Naive thymus-derived CD8-positive, alpha-beta T cell (primary cell): ENCODE measurements around the gene PAX4. TPM values are rescaled to one million over a fixed set of nuclear protein-coding genes. Genes with fewer than 3 reads are reported as not detected.

Source experiments
- ATAC-seq, 2 donors: fragments of 150-1000 bp; cut with Tn5 transposase in 1 of 2; sonication (Bioruptor Pico), chemical (Tn5 transposase) in 1 of 2; 1 replicate in 1 of 2; 2 replicates in 1 of 2; pipeline ENCODE4 v1.10.0; 2021; ENCODE audit warnings: mild to moderate bottlenecking in 2 of 2, moderate library complexity in 2 of 2
- POLR2A ChIA-PET: fragments of 350-600 bp; sonication (Branson Sonifier 250); formaldehyde crosslinking; loops from one replicate; lab custom pipeline; 2021; ENCODE audit warnings: antibody characterized with exemption; lab: Charles Lee
- DNase-seq, 10 donors: peaks; one replicate each; pipeline versions ENCODE4 v3.0.0 to v3.0.0-alpha.2; 2020 to 2022
- H3K27ac Mint-ChIP-seq, 10 donors: one replicate each; pipeline ENCODE4 v1.8.0; 2020 to 2022; ENCODE audit warnings: mild to moderate bottlenecking in 10 of 10, mixed read lengths in 10 of 10, moderate library complexity in 4 of 10, inconsistent platforms in 1 of 10
- H3K27me3 Mint-ChIP-seq, 5 donors: one replicate each; pipeline ENCODE4 v1.8.0; 2021 to 2022; ENCODE audit warnings: mixed read lengths in 5 of 5
- H3K36me3 Mint-ChIP-seq, 3 donors: one replicate each; pipeline ENCODE4 v1.8.0; 2020 to 2022; ENCODE audit warnings: mixed read lengths in 3 of 3, mild to moderate bottlenecking in 2 of 3, inconsistent platforms in 1 of 3
- H3K4me1 Mint-ChIP-seq, 4 donors: one replicate each; pipeline ENCODE4 v1.8.0; 2021 to 2022; ENCODE audit warnings: mixed read lengths in 4 of 4
- H3K4me3 Mint-ChIP-seq, 10 donors: one replicate each; pipeline ENCODE4 v1.8.0; 2020 to 2022; ENCODE audit warnings: mild to moderate bottlenecking in 10 of 10, mixed read lengths in 10 of 10, moderate library complexity in 6 of 10, inconsistent platforms in 1 of 10
- H3K9me3 Mint-ChIP-seq, 9 donors: one replicate each; pipeline ENCODE4 v1.8.0; 2020 to 2022; ENCODE audit warnings: mixed read lengths in 9 of 9, mild to moderate bottlenecking in 3 of 9, inconsistent platforms in 1 of 9, moderate library complexity in 1 of 9
- polyA plus RNA-seq, 3 donors: library from polyadenylated mRNA; unstranded; fragments of 300-500 nt; fragmentation: Illumina TruSeq; gene quantifications; one replicate each; pipeline ENCODE4 v1.2.3, GENCODE V29; 2021
- total RNA-seq, 8 experiments: library from RNA in 2 of 8; stranded (reverse) in 2 of 8; gene quantifications; one replicate each; pipeline ENCODE4 v1.2.3 and lab custom pipeline; 2021 to 2026

The PAX4 gene
- total RNA-seq, result not detected
- polyA plus RNA-seq, result not detected
- total RNA-seq (lab: John Stamatoyannopoulos, UW), result 0 reads per million in 6 experiments

- DNase-seq (no peak), ATAC-seq (no peak)
- peaks cover 0 to 2% (median 0%) of the 10 kb centered on the region in 9 donors for H3K9me3 Mint-ChIP-seq
- H3K27me3 Mint-ChIP-seq, result peaks cover 25 to 81% (median 65%) of the 10 kb centered on the region in 5 donors
- no peaks in the 10 kb centered on the region for H3K36me3 Mint-ChIP-seq
- H3K4me1 Mint-ChIP-seq, result peaks cover 3 to 8% (median 6%) of the 10 kb centered on the region in 4 donors
- no peak within 1 kb of the TSS for H3K27ac Mint-ChIP-seq
- POLR2A ChIA-PET, result no interaction called here
- no peak within 1 kb of the TSS for H3K4me3 Mint-ChIP-seq
Measured at GRCh38 chr7:127618042-127618441, at the start of gene PAX4. Gene PAX4, minus strand, starts transcription at chr7:127618142. Its CDS starts 2,214 bp downstream, at chr7:127615928.

- Mint-ChIP-seq H3K4me1 (peaks cover 29 to 68% (median 56%) of the 10 kb centered on the region in 4 donors), H3K27ac (peak overlapping the region in 1 of 10 donors; percentile 50), H3K27me3 (no peaks in the 10 kb centered on the region), H3K4me3 (peak overlapping the region in 1 of 10 donors; percentile 18), H3K9me3 (no peaks in the 10 kb centered on the region), H3K36me3 (peaks cover 0 to 49% (median 8%) of the 10 kb centered on the region in 3 donors)
- ATAC-seq (no peak), DNase-seq (no peak)
- POLR2A ChIA-PET, result no interaction called here
Measured at GRCh38 chr7:127667017-127667670, 49.2 kb upstream of the PAX4 start.

- POLR2A ChIA-PET, result no interaction called here
- no peaks in the 10 kb centered on the region for H3K9me3 Mint-ChIP-seq
- H3K4me3 Mint-ChIP-seq, result no peak overlapping the region
- H3K27me3 Mint-ChIP-seq, result no peaks in the 10 kb centered on the region
- H3K27ac Mint-ChIP-seq, result peak overlapping the region in 2 of 10 donors; percentile 2 to 20
- H3K4me1 Mint-ChIP-seq, result peaks cover 30 to 74% (median 58%) of the 10 kb centered on the region in 4 donors
- ATAC-seq (no peak), DNase-seq (no peak)
- peaks cover 0 to 46% (median 8%) of the 10 kb centered on the region in 3 donors for H3K36me3 Mint-ChIP-seq
Measured at GRCh38 chr7:127666602-127667001, 48.7 kb upstream of the PAX4 start.

GRCh38 chr7:127665922-127666321 lies 48.0 kb upstream of the PAX4 start:
- no peak for ATAC-seq
- H3K27ac Mint-ChIP-seq, result peak overlapping the region in 1 of 10 donors; percentile 20
- POLR2A ChIA-PET, result no interaction called here
- peaks cover 36 to 75% (median 58%) of the 10 kb centered on the region in 4 donors for H3K4me1 Mint-ChIP-seq
- no peaks in the 10 kb centered on the region for H3K9me3 Mint-ChIP-seq
- DNase-seq, result no peak
- no peak overlapping the region for H3K4me3 Mint-ChIP-seq
- H3K27me3 Mint-ChIP-seq, result no peaks in the 10 kb centered on the region
- peaks cover 0 to 52% (median 8%) of the 10 kb centered on the region in 3 donors for H3K36me3 Mint-ChIP-seq

- no peak for DNase-seq
- no peak for ATAC-seq
- Mint-ChIP-seq H3K4me1 (peaks cover 34 to 88% (median 64%) of the 10 kb centered on the region in 4 donors), H3K27ac (peak overlapping the region in 1 of 10 donors; percentile 4), H3K36me3 (peaks cover 0 to 66% (median 12%) of the 10 kb centered on the region in 3 donors), H3K4me3 (no peak overlapping the region), H3K27me3 (no peaks in the 10 kb centered on the region), H3K9me3 (no peaks in the 10 kb centered on the region)
- POLR2A ChIA-PET, result no interaction called here
Measured at GRCh38 chr7:127658970-127659630, 41.2 kb upstream of the PAX4 start.

GRCh38 chr7:127657500-127657899 lies 39.6 kb upstream of the PAX4 start:
- DNase-seq (no peak), ATAC-seq (no peak)
- Mint-ChIP-seq H3K27me3 (no peaks in the 10 kb centered on the region), H3K4me1 (peaks cover 41 to 96% (median 74%) of the 10 kb centered on the region in 4 donors), H3K9me3 (no peaks in the 10 kb centered on the region), H3K4me3 (no peak overlapping the region), H3K36me3 (peaks cover 0 to 56% (median 12%) of the 10 kb centered on the region in 3 donors), H3K27ac (no peak overlapping the region)
- POLR2A ChIA-PET, result no interaction called here

- H3K27ac Mint-ChIP-seq, result peak overlapping the region in 1 of 10 donors; percentile 19
- peak overlapping the region in 2 of 10 donors; percentile 20 to 34 for H3K4me3 Mint-ChIP-seq
- POLR2A ChIA-PET, result interaction anchor here (0.8 kb wide), 1 partner anchor 70 kb away, joined by 4 read pairs; the partner anchor contains the start of gene GCC1
- H3K4me1 Mint-ChIP-seq, result peaks cover 36 to 80% (median 76%) of the 10 kb centered on the region in 4 donors
- peaks cover 0 to 44% (median 12%) of the 10 kb centered on the region in 3 donors for H3K36me3 Mint-ChIP-seq
- H3K27me3 Mint-ChIP-seq, result no peaks in the 10 kb centered on the region
- DNase-seq (no peak), ATAC-seq (no peak)
- H3K9me3 Mint-ChIP-seq, result no peaks in the 10 kb centered on the region
Measured at GRCh38 chr7:127655720-127656119, 37.8 kb upstream of the PAX4 start.

GRCh38 chr7:127654404-127655394 lies 36.8 kb upstream of the PAX4 start:
- POLR2A ChIA-PET, result interaction anchor here (0.9 kb wide), 1 partner anchor 9 kb away, joined by 3 read pairs; no protein-coding TSS in a partner anchor
- Mint-ChIP-seq H3K36me3 (peaks cover 0 to 34% (median 12%) of the 10 kb centered on the region in 3 donors), H3K4me1 (peaks cover 32 to 76% (median 68%) of the 10 kb centered on the region in 4 donors), H3K9me3 (no peaks in the 10 kb centered on the region), H3K27me3 (no peaks in the 10 kb centered on the region), H3K27ac (peak overlapping the region in 4 of 10 donors; percentile 11 to 69 (median 41)), H3K4me3 (peak overlapping the region in 7 of 10 donors; percentile 5 to 98 (median 48))
- no peak for ATAC-seq
- DNase-seq, result no peak

GRCh38 chr7:127653396-127653795 lies 35.5 kb upstream of the PAX4 start:
- ATAC-seq (no peak), DNase-seq (no peak)
- Mint-ChIP-seq H3K36me3 (peaks cover 0 to 23% (median 12%) of the 10 kb centered on the region in 3 donors), H3K27ac (peak overlapping the region in 2 of 10 donors; percentile 13 to 16), H3K4me1 (peaks cover 27 to 64% (median 57%) of the 10 kb centered on the region in 4 donors), H3K9me3 (no peaks in the 10 kb centered on the region), H3K4me3 (peak overlapping the region in 7 of 10 donors; percentile 97 to 99 (median 98)), H3K27me3 (no peaks in the 10 kb centered on the region)
- POLR2A ChIA-PET, result no interaction called here

GRCh38 chr7:127652333-127653248 lies 34.6 kb upstream of the PAX4 start:
- Mint-ChIP-seq H3K9me3 (no peaks in the 10 kb centered on the region), H3K27ac (peak overlapping the region in 8 of 10 donors; percentile 96 to 100 (median 98)), H3K4me1 (peaks cover 27 to 60% (median 52%) of the 10 kb centered on the region in 4 donors), H3K4me3 (peak overlapping the region in 7 of 10 donors; percentile 97 to 99 (median 98)), H3K27me3 (no peaks in the 10 kb centered on the region), H3K36me3 (peaks cover 0 to 17% (median 12%) of the 10 kb centered on the region in 3 donors)
- peak; percentile 33 to 34 for ATAC-seq
- no peak for DNase-seq
- POLR2A ChIA-PET, result interaction anchor here (1.1 kb wide), 1 partner anchor 261 kb away, joined by 7 read pairs; the partner anchor contains the start of gene ZNF800
